ENCODE measurements around the gene SLC5A10. TPM values are rescaled to one million over a fixed set of nuclear protein-coding genes. Genes with fewer than 3 reads are reported as not detected.
"Not testable (repeated sequence)": the region's sequence is repeated elsewhere in the genome, so short reads cannot be mapped to it uniquely, and the experiment has no call there.

SLC5A10 gene
- polyA plus RNA-seq, 3 donors: 0.40 to 1.1 (median 0.70) TPM

DNA sequence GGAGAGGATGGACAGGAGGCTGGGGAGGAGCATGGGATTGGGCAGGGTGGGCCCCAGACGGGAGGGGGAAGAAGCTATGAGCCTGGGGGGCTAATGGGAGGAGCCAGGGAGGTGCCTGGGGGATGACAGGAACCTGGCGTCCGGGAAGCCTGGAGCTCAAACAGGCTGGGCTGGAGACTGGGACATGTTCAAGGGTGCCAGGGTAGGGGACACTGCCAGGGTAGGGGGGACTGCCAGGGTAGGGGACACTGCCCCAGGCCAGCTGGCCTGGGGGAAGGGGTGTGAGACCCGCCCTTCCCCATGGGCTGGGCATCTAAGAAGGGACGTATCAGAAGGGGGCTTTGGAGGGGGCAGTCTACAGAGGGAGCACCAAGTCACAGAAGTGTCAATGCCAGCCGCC lies 59.6 kb downstream of the SLC5A10 start:
- DNase-seq (ENCODE audit: extremely low read depth in 1 of 11, low read depth in 9 of 11, low spot score in 4 of 11): no peak

DNA sequence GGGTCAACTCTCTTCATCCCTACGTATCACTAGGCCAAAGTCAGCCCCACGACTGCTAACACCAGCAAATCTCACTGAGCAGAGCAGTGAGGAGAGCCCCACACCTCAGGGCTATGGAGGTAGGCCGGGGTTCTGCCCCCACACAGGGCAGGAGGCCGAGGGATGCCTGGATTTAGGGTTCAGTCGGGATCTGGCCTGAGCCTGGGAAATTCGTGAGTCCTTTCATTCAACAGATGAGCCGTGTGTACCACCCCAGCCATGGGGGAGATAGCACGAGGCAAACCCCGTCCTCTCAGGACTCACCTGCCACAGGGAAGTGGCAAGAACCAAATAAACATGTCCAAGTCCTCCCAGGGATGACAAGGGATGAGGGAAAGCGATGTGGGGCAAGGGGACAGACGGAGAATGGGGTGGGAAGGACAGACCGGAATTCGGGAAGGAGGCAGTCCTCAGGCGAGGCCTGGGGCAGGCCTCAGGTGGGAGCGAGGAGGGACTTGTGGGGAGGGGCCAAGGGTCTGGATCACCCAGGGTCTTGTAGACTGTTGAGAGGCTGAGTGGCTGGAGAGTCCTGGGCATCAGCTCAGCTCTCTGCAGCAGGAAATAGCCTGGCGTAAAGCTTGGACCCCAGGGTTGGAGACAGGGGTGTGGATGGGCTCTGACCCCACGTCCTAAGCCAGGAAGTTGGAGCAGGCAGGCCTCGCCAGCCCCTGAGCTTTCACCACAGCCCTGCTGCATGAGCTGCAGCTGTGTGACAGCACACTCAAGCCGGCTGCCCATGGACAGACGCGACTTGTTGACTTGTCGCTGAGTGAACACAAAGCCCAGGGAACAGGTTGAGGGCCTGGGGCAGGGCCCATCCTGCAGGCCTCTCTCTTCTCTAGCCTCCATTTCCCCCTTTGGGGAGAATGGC lies 60.5 kb downstream of the SLC5A10 start:
- DNase-seq (ENCODE audit: extremely low read depth in 1 of 11, low read depth in 9 of 11, low spot score in 4 of 11): no peak

DNA sequence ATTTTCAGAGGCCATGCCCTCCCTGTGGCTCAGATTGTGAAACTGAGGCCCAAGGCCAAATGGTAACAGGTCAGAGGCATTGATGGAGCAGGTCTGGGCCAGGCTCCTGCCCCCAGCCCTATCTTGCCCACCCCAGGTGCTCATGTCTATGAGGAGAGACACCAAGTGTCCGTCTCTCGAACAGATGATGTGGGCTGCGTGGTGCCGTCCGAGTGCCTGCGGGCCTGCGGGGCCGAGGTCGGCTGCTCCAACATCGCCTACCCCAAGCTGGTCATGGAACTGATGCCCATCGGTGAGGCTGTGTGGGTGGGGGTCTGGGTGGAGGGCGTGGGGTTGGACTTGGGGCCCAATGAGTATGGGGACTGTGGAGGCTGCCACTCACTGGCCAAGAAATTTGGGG lies 61.3 kb downstream of the SLC5A10 start:
- no peak for DNase-seq (ENCODE audit: extremely low read depth in 1 of 11, low read depth in 9 of 11, low spot score in 4 of 11)

DNA sequence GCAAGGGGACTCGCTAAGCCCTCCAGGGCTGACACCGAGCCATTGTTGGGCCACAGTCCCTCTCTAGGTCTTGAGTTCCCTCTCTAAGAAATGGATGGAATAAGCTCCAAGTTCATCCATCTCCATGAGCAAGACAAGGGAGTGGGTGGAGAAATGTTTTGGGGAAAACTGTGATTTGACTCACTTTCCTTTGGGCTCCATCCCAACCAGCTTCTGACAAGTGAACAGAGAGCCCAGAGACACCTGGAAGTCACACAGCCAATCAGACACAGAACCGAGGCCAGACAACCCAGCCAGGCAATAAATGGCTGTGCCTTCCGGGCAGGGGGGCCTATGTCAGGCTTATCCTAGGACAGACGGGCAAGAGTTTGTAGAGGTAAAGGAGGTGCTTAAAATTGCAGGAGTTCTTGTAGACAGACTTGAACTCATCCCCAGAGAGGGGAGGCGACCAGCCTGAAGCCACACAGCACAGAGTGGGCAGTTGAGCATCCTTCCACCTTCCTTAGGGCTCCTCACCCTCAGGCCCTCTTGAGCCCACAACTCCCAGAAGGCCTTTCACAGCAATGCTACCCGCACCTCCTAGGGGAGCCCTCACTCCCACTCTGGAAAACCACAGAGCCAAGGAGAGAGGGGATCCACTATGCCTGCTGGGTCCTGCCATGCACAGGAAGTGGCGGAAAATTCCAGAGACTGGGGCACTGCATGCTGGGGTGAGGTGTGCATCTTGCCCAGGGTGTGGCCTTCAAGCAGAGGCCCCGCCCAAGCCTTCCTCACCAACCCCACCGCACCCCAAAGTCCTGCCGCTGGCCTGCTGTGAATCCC lies 62.1 kb downstream of the SLC5A10 start:
- no peak for DNase-seq (ENCODE audit: extremely low read depth in 1 of 11, low read depth in 9 of 11, low spot score in 4 of 11)

DNA sequence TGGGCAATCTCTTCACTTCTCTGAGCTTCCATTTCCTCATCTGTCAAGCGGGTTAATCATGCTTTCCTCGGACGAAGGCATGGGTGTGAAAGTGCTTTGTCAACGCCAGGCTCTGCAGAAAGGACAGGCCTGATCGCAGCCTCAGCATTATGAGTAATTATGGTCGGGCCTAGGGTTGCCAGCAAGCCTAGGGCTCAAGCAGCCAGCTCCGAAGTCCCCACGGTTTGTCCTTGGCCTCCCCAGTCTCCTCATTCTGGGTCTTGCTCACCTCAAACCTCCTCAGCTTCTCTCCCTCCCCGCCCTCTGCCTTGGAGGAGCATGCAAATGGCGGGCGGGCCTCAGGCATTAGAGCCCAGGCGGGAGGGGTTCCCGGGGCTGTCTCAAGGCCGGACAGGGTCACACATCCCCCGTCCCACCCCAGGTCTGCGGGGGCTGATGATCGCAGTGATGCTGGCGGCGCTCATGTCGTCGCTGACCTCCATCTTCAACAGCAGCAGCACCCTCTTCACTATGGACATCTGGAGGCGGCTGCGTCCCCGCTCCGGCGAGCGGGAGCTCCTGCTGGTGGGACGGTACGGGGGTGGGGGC lies 62.8 kb downstream of the SLC5A10 start:
- DNase-seq (ENCODE audit: extremely low read depth in 1 of 11, low read depth in 9 of 11, low spot score in 4 of 11): no peak

DNA sequence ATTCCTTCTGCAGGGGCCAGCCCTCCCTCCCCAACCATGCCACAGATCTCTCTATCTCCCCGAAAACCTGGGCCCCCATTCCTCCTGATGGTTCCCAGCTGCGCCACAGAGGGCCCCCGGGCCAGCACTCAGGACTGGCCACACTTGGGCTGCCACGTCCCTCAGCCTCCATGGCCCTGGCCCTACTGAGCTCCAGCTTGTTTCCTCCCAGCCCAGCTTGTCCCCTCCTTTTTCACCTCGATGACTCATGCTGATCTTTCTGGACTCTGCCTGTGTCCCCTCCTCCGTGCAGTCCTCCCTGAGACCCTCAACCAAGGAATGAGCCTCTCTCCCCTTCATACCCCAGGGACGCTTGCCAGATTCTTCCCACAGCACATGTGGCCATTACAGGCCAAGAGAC lies 63.5 kb downstream of the SLC5A10 start:
- no peak for DNase-seq (ENCODE audit: extremely low read depth in 1 of 11, low read depth in 9 of 11, low spot score in 4 of 11)

DNA sequence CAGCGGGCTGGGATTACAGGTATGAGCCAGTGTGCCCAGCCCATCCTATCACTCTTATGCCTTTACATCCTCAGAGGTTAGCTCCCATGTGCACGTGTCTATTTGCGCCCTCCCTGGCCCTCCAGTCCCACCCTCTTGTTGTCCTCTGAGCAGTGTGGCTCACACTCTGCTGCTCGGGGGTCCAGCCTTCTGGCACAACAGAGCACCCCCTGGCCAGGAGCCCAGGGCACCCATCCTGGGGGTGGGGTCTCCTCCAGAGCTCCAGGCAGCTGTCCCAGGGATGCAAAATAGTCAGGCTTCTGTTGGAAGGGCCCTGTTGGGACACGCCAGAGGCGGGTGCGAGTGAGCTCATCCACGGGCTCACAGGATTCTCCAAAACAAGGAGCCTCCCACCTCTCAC lies 64.3 kb downstream of the SLC5A10 start:
- DNase-seq (ENCODE audit: extremely low read depth in 1 of 11, low read depth in 9 of 11, low spot score in 4 of 11): no peak

DNA sequence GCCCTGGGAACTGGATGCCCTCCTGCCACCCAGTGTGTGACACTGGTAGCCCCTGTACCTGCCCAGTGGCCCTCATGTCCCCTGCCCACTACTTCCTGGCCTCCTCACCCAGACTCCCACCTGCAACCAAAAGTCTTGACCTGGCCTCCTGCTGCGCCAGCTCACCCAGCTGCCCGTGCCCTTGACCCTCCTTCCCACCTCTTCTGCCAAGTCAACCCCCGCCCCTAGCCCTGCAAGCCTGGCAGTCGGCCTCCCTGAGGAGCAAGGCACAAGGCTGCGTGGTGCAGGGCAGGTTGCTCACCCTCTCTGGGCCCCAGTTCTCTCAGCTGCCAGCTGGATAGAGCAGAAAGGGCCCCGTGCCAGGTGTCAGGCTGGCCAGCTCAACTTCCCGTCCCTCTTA lies 64.9 kb downstream of the SLC5A10 start:
- no peak for DNase-seq (ENCODE audit: extremely low read depth in 1 of 11, low read depth in 9 of 11, low spot score in 4 of 11)

DNA sequence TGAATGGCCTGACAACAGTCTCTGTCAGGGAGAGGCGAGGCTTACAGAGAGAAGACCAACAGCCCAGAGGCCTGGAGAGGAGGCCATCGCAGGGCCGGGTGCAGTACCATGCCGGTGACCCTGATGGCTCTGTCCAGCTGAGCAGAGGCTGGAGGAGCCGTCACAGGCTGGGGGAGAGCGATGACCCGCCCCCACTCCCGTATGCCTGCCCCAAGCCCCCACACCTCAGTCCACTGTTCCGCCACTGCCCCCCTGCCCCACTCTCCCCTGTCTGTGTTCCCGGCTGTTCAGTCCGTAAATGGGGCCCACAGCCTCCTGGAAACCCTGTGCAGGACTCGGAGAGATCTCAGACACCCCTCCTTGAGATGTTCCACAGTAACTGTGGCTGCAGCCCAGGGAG lies 65.4 kb downstream of the SLC5A10 start:
- DNase-seq (ENCODE audit: extremely low read depth in 1 of 11, low read depth in 9 of 11, low spot score in 4 of 11): no peak

DNA sequence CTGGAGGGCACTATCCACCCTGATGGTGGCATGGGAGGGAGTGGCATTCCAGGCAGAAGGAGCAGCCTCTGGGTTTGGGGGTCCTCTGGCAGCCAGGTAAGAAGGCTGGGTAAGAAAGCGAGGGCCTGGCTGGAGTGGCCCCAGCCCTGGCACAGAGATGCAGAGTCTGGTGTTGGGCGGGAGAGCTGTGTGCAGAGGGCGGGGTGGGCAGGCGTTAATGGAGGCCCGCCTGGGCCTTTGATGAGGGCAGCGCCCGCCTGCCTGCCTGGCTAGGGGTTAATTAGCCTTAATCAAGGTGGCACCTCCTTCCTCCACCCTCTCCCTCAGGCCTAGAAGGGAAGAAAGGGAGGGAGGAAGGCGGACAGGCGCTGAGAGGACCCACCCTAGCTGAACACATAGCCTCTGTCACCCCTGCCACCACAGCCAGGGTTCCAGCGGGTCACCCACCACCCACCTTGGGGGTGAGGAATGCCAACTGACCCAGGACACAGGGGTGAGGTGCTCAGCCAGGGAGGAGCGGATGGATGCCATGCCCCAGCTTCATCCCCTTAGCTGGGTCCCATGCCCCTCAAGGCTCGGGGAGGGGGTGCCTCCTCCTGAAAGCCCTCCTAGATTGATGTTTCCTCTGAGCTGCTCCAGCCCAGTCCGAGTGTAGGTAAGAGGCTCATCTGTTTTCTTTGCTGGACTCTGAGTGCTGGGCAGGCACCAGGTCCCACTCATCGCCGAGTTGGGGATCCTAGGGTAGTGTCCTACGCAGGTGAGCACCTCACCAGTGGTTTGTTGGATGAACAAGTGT lies 66.0 kb downstream of the SLC5A10 start:
- no peak for DNase-seq (ENCODE audit: extremely low read depth in 1 of 11, low read depth in 9 of 11, low spot score in 4 of 11)

DNA sequence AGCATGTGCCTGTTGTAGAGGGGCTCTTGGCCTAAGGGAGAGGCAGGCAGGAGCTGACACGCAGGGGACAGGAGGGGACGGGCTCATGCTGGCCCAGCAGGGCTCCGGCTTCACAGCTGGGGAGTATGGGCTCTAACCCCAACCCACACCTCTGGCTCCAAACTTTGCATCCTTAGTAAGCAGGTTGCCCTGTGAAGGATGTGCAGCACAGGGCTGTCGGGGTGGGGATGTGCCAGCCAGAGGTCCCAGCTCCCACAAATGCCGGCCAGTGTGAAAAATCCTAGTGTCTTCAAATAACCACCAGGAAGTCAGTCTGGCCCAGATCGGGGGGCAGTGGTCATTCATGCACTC lies 66.6 kb downstream of the SLC5A10 start:
- DNase-seq (ENCODE audit: extremely low read depth in 1 of 11, low read depth in 9 of 11, low spot score in 4 of 11): no peak

DNA sequence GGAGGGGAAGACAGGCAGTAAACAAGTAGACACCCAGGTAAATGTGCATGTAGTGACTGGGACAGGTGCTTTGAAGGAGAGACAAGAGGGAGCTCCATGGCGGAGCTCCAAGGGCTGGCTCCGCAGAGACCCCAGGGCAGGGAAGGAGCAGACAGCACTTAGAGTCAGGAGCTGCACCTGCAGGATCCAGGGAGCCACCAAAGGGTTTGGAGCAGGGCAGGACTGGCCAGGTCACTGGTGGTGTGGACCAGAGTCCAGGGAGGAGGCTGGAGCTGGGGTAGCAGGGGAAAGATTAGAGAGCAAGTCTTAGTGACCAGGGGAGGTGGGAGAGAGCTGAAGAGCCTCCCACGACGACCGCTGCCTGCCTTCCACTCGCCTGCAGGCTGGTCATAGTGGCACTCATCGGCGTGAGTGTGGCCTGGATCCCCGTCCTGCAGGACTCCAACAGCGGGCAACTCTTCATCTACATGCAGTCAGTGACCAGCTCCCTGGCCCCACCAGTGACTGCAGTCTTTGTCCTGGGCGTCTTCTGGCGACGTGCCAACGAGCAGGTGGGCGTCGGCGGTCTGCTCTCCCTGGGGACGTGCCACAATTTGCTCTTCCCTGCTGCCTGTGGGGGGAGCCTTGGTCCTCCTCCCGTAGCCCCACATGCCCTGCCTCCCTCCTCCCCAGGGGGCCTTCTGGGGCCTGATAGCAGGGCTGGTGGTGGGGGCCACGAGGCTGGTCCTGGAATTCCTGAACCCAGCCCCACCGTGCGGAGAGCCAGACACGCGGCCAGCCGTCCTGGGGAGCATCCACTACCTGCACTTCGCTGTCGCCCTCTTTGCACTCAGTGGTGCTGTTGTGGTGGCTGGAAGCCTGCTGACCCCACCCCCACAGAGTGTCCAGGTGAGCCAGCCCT lies 67.3 kb downstream of the SLC5A10 start:
- no peak for DNase-seq (ENCODE audit: extremely low read depth in 1 of 11, low read depth in 9 of 11, low spot score in 4 of 11)

DNA sequence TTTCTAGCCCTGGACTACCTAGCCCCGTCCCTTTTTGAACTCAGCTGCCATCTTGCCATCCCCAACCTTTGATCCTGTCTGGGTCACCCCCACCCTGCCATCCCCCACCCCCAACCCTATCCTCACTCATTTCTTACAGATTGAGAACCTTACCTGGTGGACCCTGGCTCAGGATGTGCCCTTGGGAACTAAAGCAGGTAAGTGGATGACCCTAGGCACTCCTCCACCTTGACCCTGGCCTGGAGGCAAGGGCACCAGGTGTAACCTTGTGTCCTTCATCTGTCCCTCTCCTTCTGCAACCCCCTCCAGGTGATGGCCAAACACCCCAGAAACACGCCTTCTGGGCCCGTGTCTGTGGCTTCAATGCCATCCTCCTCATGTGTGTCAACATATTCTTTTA lies 68.1 kb downstream of the SLC5A10 start:
- DNase-seq (ENCODE audit: extremely low read depth in 1 of 11, low read depth in 9 of 11, low spot score in 4 of 11): no peak

DNA sequence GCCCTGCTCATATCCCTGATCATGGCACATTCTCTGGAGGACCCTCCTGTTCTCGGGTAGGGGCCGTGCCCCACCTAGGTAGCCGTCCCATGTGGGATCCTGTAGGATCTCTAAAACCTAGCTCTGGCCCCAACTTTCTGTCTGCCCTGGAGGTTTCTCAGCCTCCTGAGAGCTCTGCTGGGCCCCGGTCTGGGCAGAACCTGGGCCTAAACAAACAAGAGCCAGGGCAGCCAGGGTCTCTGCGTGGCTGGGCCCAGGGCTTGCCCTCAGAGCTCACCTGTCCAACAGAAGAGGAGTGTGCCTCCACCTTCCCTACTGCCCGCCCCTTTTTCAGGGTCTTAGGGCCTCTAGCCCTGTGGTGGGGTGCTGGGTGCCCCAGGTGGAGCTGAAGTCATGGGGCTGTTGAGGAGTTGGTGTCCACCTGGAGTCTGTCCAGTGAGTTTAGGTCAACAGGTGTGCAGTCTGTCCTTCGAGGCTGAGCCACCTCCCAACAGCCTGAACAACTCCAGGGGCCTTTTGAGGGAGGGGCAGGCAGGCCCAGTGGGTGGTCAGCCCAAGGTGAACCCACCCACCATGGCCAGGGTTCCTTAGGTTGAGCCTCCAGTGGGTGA lies 69.2 kb downstream of the SLC5A10 start:
- not testable (repeated sequence) for DNase-seq (ENCODE audit: extremely low read depth in 1 of 11, low read depth in 9 of 11, low spot score in 4 of 11)

DNA sequence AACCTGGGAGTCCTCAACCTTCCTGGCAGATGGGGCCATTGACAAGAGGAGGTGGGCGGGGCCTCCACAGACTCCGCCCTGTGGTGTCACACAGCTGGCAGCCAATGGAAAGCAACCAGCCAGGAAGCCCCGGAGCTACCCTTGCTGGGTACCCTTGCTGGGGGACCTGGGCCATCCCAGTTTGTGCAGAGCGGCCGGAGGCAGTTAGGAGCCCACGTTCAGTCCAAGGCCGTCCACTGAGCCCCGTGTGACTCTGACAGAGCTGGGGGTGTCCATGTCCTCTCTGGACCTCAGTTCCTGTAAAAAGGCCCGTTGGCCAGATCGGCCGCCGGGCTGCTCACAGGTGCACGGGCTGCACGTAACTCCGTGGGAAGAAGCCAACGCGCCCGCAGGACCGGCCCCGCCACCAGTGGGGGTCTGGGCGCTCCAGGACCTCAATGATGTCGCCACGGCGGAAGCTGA lies 69.7 kb downstream of the SLC5A10 start:
- no peak for DNase-seq (ENCODE audit: extremely low read depth in 1 of 11, low read depth in 9 of 11, low spot score in 4 of 11)

DNA sequence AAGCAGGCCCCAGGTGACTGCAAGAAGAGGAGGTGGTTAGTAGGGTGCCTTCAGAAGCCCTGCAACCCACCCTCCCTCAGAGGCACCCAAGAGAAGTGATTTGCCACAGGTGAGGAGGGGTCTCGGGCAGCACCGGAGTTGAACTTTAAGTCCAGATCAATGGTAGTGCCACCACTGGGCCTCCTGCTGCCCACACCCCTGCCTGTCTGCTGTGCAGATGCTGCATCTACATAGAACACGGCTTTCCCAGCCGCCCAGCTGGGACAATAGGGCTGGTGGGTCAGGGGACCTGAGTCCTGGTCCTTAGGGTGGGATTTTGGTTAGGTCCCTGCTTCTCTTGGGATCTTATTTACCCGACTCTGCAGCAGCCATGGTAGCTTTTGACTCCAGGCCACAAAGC lies 70.2 kb downstream of the SLC5A10 start:
- DNase-seq (ENCODE audit: extremely low read depth in 1 of 11, low read depth in 9 of 11, low spot score in 4 of 11): no peak

DNA sequence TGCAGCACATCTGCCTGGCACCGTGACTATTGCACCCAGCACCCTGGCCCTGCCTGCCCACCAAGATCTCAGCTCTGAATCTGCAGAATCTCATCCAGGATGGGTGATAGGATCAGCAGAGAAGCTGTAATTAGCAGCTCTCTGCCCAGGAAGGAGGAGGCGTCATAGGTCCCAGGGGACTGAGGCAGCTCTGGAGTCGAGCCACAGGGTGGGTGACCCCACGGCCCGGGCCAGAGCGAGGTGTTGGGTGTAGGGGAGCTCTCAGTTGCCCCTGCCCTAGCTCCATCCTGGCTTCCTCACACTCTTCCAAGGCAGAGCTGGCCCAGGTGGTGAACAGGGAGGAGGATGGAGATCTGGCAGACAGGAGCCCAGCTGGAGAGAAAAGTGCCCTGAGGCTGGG lies 70.8 kb downstream of the SLC5A10 start:
- no peak for DNase-seq (ENCODE audit: extremely low read depth in 1 of 11, low read depth in 9 of 11, low spot score in 4 of 11)

Data from renal cortex interstitium (tissue), 11 donors.